Testis (tissue), 3 donors: Measurements from ENCODE around the gene LRRC32. TPM values are rescaled to one million over a fixed set of nuclear protein-coding genes. Genes with fewer than 3 reads are reported as not detected.

Source experiments
- DNase-seq: peaks from one replicate; pipeline ENCODE4 v3.0.0-alpha.2; 2019
- H3K27ac ChIP-seq, 2 donors: fragments of 200-600 bp; sonication (generic); one replicate each; pipeline ENCODE4 v1.5.1; 2019
- H3K27me3 ChIP-seq: fragments of 200-600 bp; sonication (generic); one replicate; pipeline ENCODE4 v1.5.1; 2019
- H3K36me3 ChIP-seq: fragments of 200-600 bp; sonication (generic); one replicate; pipeline ENCODE4 v1.5.1; 2017; ENCODE audit warnings: low read depth; ENCODE audit errors: missing control alignments
- H3K4me1 ChIP-seq: fragments of 200-600 bp; sonication (generic); one replicate; pipeline ENCODE4 v1.5.1; 2019
- H3K4me3 ChIP-seq, 2 donors: fragments of 200-600 bp; sonication (generic); one replicate each; pipeline ENCODE4 v1.5.1; 2017 to 2019
- H3K9me3 ChIP-seq: fragments of 200-600 bp; sonication (generic); one replicate; pipeline ENCODE4 v1.5.1; 2017
- CTCF ChIP-seq, 3 experiments: fragments of 450-650 bp in 2 of 3; fragments of 200-600 bp in 1 of 3; sonication (generic) in 1 of 3; IDR thresholded peaks; one replicate each; pipeline ENCODE4 v1.5.1; 2016 to 2019; ENCODE audit warnings: antibody characterized with exemption in 3 of 3, mild to moderate bottlenecking in 2 of 3, moderate library complexity in 1 of 3
- POLR2A ChIP-seq: fragments of 450-650 bp; IDR thresholded peaks from one replicate; pipeline ENCODE4 v1.6.1; 2017; ENCODE audit warnings: antibody characterized with exemption, mild to moderate bottlenecking, moderate library complexity
- WGBS, 2 donors: methylation state at CpG; one replicate each; pipeline ENCODE4 v1.1.5; 2018; 5-methylcytosine and 5-hydroxymethylcytosine counted together
- intact Hi-C: fragments of 100-400 bp; cut with DNase I; formaldehyde crosslinking; loops from one replicate; pipeline ENCODE4 v1.15.1; 2023; ENCODE audit warnings: low total_unique reads
- polyA plus RNA-seq: library from polyadenylated mRNA; stranded (reverse); fragments of 350-450 nt; fragmentation: Illumina TruSeq; extraction: RNeasy Lipid Tissue Mini Kit (QIAGEN cat#74804); gene quantifications from one replicate; pipeline ENCODE4 v1.2.3, GENCODE V29; 2014; ENCODE audit warnings: low read depth, low replicate concordance; ENCODE audit not compliant: insufficient read depth
- total RNA-seq, 2 donors: library from RNA; depleted of rRNA; stranded (reverse); fragments of >200 nt; gene quantifications; one replicate each; pipeline ENCODE4 v1.2.3, GENCODE V29; 2016

Gene LRRC32
- total and polyA plus RNA-seq, 3 donors from 2014 or later, result 6.5 to 20.5 (median 9.1) TPM

- DNase-seq, result peak; percentile 60
- TF ChIP-seq CTCF (IDR thresholded peaks at IDR 0.05), result no peak
- TF ChIP-seq POLR2A, result no peak
- WGBS, 2 donors, result 8 to 10% methylated on average over 12 to 24 of the region's 24 CpGs
- peak overlapping the region in 1 of 2 donors; percentile 40 for H3K27ac ChIP-seq
- no peaks in the 10 kb centered on the region for H3K9me3 ChIP-seq
- intact Hi-C loops, result no loop called here
- H3K27me3 ChIP-seq, result no peaks in the 10 kb centered on the region
- H3K36me3 ChIP-seq, result no peaks in the 10 kb centered on the region
- peaks cover 27% of the 10 kb centered on the region for H3K4me1 ChIP-seq
- H3K4me3 ChIP-seq, result peak overlapping the region; percentile 54 to 78
These were observed 554 bp downstream of the LRRC32 start for GRCh38 chr11:76669901-76670484.

GRCh38 chr11:76668362-76669155, 2.0 kb downstream of the LRRC32 start:
- no peaks in the 10 kb centered on the region for H3K27me3 ChIP-seq
- intact Hi-C loops, result no loop called here
- H3K4me1 ChIP-seq, result peaks cover 29% of the 10 kb centered on the region
- TF ChIP-seq POLR2A (no peak), CTCF (IDR thresholded peaks at IDR 0.05) (no peak)
- H3K4me3 ChIP-seq, result no peak overlapping the region
- no peaks in the 10 kb centered on the region for H3K36me3 ChIP-seq
- no peak overlapping the region for H3K27ac ChIP-seq
- WGBS, 2 donors, result 58 to 77% methylated on average over 3 of the region's 3 CpGs
- DNase-seq, result no peak
- H3K9me3 ChIP-seq, result no peaks in the 10 kb centered on the region

DNA sequence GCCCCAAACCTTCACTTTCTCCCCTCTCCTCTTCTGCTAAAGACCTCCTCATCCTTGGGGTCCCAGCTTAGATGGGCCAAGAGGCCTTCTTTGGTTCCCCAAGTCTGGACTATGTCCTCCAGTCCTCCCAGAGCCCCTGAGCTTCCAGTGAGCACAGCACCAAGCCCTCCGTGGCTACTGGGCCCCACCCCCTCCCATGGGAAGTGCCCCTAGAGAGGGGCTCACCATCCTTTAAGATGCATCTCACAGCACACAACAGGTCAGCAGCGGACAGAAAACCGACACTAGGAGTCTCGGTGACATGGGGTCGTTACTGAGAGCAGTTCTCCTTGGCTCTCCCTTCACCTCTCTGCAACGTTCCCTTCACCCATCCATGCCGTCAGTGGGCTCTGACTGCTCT, 2.7 kb downstream of the LRRC32 start:
- Histone ChIP-seq H3K27ac (no peak overlapping the region), H3K4me1 (peaks cover 29% of the 10 kb centered on the region), H3K27me3 (no peaks in the 10 kb centered on the region), H3K9me3 (no peaks in the 10 kb centered on the region), H3K36me3 (no peaks in the 10 kb centered on the region), H3K4me3 (no peak overlapping the region)
- TF ChIP-seq CTCF (IDR thresholded peaks at IDR 0.05), result no peak
- TF ChIP-seq POLR2A, result no peak
- WGBS, 2 donors, result 81 to 86% methylated on average over 7 of the region's 7 CpGs
- intact Hi-C loops, result no loop called here
- no peak for DNase-seq

GRCh38 chr11:76667271-76667818, 3.2 kb downstream of the LRRC32 start:
- Histone ChIP-seq H3K4me3 (no peak overlapping the region), H3K36me3 (no peaks in the 10 kb centered on the region), H3K27ac (peak overlapping the region in 1 of 2 donors; percentile 13), H3K4me1 (peaks cover 29% of the 10 kb centered on the region), H3K27me3 (no peaks in the 10 kb centered on the region), H3K9me3 (no peaks in the 10 kb centered on the region)
- DNase-seq, result no peak
- intact Hi-C loops, result no loop called here
- 72 to 90% methylated on average over 11 to 15 of the region's 15 CpGs for WGBS, 2 donors
- TF ChIP-seq POLR2A, result no peak
- TF ChIP-seq CTCF (IDR thresholded peaks at IDR 0.05), result no peak
